Gastroesophageal sphincter (tissue), 3 donors: ENCODE data around the gene B4GALT6.

Experiments
- POLR2A ChIP-seq, 2 donors: fragments of 450-650 bp; IDR thresholded peaks; one replicate each; pipeline ENCODE4 v1.6.1; 2017; ENCODE audit warnings: antibody characterized with exemption in 2 of 2, mild to moderate bottlenecking in 2 of 2, moderate library complexity in 1 of 2
- POLR2AphosphoS5 ChIP-seq: sonication (generic); formaldehyde crosslinking; IDR thresholded peaks from one replicate; pipeline ENCODE4 v1.6.1; 2017; ENCODE audit warnings: antibody characterized with exemption
- TF ChIP-seq, protein P1 (sequence below), 4 experiments: fragments of 200-600 bp in 2 of 4; fragments of 450-650 bp in 2 of 4; sonication (generic) in 1 of 4; IDR thresholded peaks; one replicate each; pipeline ENCODE4 v1.5.1; 2017 to 2019; ENCODE audit warnings: antibody characterized with exemption in 4 of 4, mild to moderate bottlenecking in 2 of 4, moderate library complexity in 2 of 4

DNA sequence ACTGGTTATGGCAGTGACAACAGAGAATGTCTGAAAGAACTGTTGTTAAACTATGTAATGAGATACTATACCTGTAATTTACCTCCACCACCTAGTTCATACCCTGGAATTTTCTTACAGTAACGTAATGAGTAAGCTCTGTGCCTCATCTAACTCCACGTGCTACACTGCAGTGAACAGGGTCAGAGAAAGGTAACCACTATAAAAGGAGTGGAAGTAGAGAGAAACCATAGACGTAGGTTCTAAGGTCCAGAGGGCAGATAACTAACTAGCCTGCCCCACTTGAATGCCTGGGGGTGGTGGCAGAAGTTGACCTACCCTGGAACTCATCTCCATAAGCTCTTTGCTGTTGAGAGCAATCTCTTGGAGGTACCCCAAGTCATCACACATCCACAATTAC is 32.0 kb upstream of the B4GALT6 start:
- TF ChIP-seq, protein P1, sequence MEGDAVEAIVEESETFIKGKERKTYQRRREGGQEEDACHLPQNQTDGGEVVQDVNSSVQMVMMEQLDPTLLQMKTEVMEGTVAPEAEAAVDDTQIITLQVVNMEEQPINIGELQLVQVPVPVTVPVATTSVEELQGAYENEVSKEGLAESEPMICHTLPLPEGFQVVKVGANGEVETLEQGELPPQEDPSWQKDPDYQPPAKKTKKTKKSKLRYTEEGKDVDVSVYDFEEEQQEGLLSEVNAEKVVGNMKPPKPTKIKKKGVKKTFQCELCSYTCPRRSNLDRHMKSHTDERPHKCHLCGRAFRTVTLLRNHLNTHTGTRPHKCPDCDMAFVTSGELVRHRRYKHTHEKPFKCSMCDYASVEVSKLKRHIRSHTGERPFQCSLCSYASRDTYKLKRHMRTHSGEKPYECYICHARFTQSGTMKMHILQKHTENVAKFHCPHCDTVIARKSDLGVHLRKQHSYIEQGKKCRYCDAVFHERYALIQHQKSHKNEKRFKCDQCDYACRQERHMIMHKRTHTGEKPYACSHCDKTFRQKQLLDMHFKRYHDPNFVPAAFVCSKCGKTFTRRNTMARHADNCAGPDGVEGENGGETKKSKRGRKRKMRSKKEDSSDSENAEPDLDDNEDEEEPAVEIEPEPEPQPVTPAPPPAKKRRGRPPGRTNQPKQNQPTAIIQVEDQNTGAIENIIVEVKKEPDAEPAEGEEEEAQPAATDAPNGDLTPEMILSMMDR (IDR thresholded peaks at IDR 0.05), result no peak
- TF ChIP-seq POLR2AphosphoS5 (no peak), POLR2A (IDR thresholded peaks at IDR 0.05) (no peak)
